Measurements from ENCODE around the gene ZGPAT. TPM values are rescaled to one million over a fixed set of nuclear protein-coding genes. Genes with fewer than 3 reads are reported as not detected.

Gene ZGPAT
- total and polyA plus RNA-seq, 9 of the 15 experiments (the other 6 are each of a cell fraction or from before 2014, with no cell fraction given) = 0.14 to 26.6 (median 7.4) TPM

GRCh38 chr20:63733579-63734081, 25.8 kb downstream of the ZGPAT start:
- 88% methylated on average over 17 of the region's 18 CpGs for WGBS (ENCODE audit: insufficient coverage, low coverage, missing lambda C conversion rate)
- ChIA-PET POLR2A (no interaction called here), CTCF (ENCODE audit: low intra/inter-chr PET ratio) (no interaction called here)
- Histone ChIP-seq H3K4me1 (replicated peaks in 1 of 2; ENCODE audit: control insufficient read depth in 2 of 2, insufficient read depth in 2 of 2, low read length in 2 of 2) (peaks cover under 1 to 52% of the 10 kb centered on the region in 2 experiments; a peak in 3 of 5 replicates), H3K9ac (ENCODE audit: insufficient read depth in 1 of 2, low read depth in 2 of 2, low read length in 2 of 2) (no peak overlapping the region; a peak in 1 of 4 replicates), H3K4me2 (ENCODE audit: insufficient read depth, low read length) (no peak overlapping the region), H3K79me2 (ENCODE audit: control insufficient read depth, insufficient read depth, low read length) (peaks cover 23% of the 10 kb centered on the region), H3K9me1 (ENCODE audit: control insufficient read depth, insufficient read depth, low read length) (no peaks in the 10 kb centered on the region), H2AFZ (ENCODE audit: low read depth, low read length) (no peak overlapping the region), H3K27me3 (ENCODE audit: control insufficient read depth in 2 of 2, insufficient read depth in 2 of 2, low read length in 2 of 2) (no peaks in the 10 kb centered on the region), H3K27ac (ENCODE audit: extremely low read depth, low read depth, low read length) (no peak overlapping the region), H3K36me3 (ENCODE audit: control insufficient read depth, insufficient read depth, low read length) (peaks cover 71% of the 10 kb centered on the region; the same call in 2 of the 3 replicates), H3K9me3 (replicated peaks; ENCODE audit: control insufficient read depth, insufficient read depth, low read depth, low read length) (peaks cover 4% of the 10 kb centered on the region), H3K4me3 (no peak overlapping the region), H4K20me1 (replicated peaks; ENCODE audit: control insufficient read depth, insufficient read depth, low read length) (0 out of 2 replicates have a peak, but pooled peaks cover 5% of the 10 kb centered on the region)
- intact Hi-C loops (cut with micrococcal nuclease) (no loop called here), in situ Hi-C loops (cut with MboI) (no loop called here)
- no peak for ATAC-seq
- FAIRE-seq = no peak
- no peak for DNase-seq (ENCODE audit: extremely low read depth in 1 of 4, low spot score in 3 of 4)
- no TSS peak for BruUV-seq (replicated peaks)
- no peak for TF ChIP-seq BRF2 (IDR thresholded peaks at IDR 0.05; ENCODE audit: borderline replicate concordance, insufficient read depth, insufficient read length)
- TF ChIP-seq, protein P1, sequence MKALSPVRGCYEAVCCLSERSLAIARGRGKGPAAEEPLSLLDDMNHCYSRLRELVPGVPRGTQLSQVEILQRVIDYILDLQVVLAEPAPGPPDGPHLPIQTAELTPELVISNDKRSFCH (CRISPR knock-in tag; IDR thresholded peaks at IDR 0.05) = no peak
- TF ChIP-seq, protein P1 (tag; IDR thresholded peaks at IDR 0.05) = no peak
- TF ChIP-seq BRD9 (IDR thresholded peaks at IDR 0.05; ENCODE audit: low read depth, partially characterized antibody) = no peak
- no peak for TF ChIP-seq YBX1 (IDR thresholded peaks at IDR 0.05)
- no peak for TF ChIP-seq MTA3 (IDR thresholded peaks at IDR 0.05; ENCODE audit: borderline replicate concordance)
- no peak for TF ChIP-seq FOXA3 (CRISPR knock-in tag; conservative IDR thresholded peaks at IDR 0.05 in 1 of 2, IDR thresholded peaks at IDR 0.05 in 1 of 2)
- TF ChIP-seq, protein P2, sequence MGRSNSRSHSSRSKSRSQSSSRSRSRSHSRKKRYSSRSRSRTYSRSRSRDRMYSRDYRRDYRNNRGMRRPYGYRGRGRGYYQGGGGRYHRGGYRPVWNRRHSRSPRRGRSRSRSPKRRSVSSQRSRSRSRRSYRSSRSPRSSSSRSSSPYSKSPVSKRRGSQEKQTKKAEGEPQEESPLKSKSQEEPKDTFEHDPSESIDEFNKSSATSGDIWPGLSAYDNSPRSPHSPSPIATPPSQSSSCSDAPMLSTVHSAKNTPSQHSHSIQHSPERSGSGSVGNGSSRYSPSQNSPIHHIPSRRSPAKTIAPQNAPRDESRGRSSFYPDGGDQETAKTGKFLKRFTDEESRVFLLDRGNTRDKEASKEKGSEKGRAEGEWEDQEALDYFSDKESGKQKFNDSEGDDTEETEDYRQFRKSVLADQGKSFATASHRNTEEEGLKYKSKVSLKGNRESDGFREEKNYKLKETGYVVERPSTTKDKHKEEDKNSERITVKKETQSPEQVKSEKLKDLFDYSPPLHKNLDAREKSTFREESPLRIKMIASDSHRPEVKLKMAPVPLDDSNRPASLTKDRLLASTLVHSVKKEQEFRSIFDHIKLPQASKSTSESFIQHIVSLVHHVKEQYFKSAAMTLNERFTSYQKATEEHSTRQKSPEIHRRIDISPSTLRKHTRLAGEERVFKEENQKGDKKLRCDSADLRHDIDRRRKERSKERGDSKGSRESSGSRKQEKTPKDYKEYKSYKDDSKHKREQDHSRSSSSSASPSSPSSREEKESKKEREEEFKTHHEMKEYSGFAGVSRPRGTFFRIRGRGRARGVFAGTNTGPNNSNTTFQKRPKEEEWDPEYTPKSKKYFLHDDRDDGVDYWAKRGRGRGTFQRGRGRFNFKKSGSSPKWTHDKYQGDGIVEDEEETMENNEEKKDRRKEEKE (IDR thresholded peaks at IDR 0.05; ENCODE audit: borderline replicate concordance in 1 of 2, control insufficient read depth in 1 of 2, low read depth in 2 of 2, low read length in 1 of 2) = no peak
- no peak for TF ChIP-seq MED1 (CRISPR knock-in tag; IDR thresholded peaks at IDR 0.05; ENCODE audit: borderline replicate concordance)
- no peak for TF ChIP-seq IRF9 (tag; IDR thresholded peaks at IDR 0.05)
- TF ChIP-seq SMAD2 (IDR thresholded peaks at IDR 0.05; ENCODE audit: low read depth, low read length) = no peak
- TF ChIP-seq, protein P3, sequence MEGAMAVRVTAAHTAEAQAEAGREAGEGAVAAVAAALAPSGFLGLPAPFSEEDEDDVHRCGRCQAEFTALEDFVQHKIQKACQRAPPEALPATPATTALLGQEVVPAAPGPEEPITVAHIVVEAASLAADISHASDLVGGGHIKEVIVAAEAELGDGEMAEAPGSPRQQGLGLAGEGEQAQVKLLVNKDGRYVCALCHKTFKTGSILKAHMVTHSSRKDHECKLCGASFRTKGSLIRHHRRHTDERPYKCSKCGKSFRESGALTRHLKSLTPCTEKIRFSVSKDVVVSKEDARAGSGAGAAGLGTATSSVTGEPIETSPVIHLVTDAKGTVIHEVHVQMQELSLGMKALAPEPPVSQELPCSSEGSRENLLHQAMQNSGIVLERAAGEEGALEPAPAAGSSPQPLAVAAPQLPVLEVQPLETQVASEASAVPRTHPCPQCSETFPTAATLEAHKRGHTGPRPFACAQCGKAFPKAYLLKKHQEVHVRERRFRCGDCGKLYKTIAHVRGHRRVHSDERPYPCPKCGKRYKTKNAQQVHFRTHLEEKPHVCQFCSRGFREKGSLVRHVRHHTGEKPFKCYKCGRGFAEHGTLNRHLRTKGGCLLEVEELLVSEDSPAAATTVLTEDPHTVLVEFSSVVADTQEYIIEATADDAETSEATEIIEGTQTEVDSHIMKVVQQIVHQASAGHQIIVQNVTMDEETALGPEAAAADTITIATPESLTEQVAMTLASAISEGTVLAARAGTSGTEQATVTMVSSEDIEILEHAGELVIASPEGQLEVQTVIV (CRISPR knock-in tag; IDR thresholded peaks at IDR 0.05; ENCODE audit: borderline replicate concordance) = no peak
